HG02884 (cell line): ENCODE results near the gene ECI1.

ENCODE experiments used
- ATAC-seq: cut with Tn5 transposase; IDR thresholded peaks from one replicate; pipeline ENCODE4 v1.9.1; 2021; ENCODE audit warnings: mild to moderate bottlenecking, moderate library complexity; ENCODE audit not compliant: unreplicated experiment

The ECI1 gene

GRCh38 chr16:2235234-2235651, 16.1 kb downstream of the ECI1 start:
- ATAC-seq, result no peak

GRCh38 chr16:2234813-2235170, 16.6 kb downstream of the ECI1 start:
- no peak for ATAC-seq

GRCh38 chr16:2233872-2234812, 17.2 kb downstream of the ECI1 start:
- ATAC-seq, result no peak

- no peak for ATAC-seq
Observed at GRCh38 chr16:2233046-2233775, 18.2 kb downstream of the ECI1 start.

- ATAC-seq, result no peak
Observed at GRCh38 chr16:2232094-2232990, 19.0 kb downstream of the ECI1 start.

- ATAC-seq, result no peak
Observed at GRCh38 chr16:2231016-2231931, 20.1 kb downstream of the ECI1 start.

GRCh38 chr16:2230376-2230775, 21.0 kb downstream of the ECI1 start:
- ATAC-seq, result no peak

- ATAC-seq, result no peak
Observed at GRCh38 chr16:2229632-2230250, 21.6 kb downstream of the ECI1 start.

- no peak for ATAC-seq
Observed at GRCh38 chr16:2229091-2229490, 22.3 kb downstream of the ECI1 start.

GRCh38 chr16:2228161-2228824, 23.1 kb downstream of the ECI1 start:
- ATAC-seq, result no peak

GRCh38 chr16:2226918-2227317, 24.5 kb downstream of the ECI1 start:
- ATAC-seq, result no peak

- no peak for ATAC-seq
Observed at GRCh38 chr16:2226245-2226793, 25.1 kb downstream of the ECI1 start.

- ATAC-seq, result peak; percentile 20
Observed at GRCh38 chr16:2223942-2224486, 27.4 kb downstream of the ECI1 start.

GRCh38 chr16:2223221-2223941, 28.0 kb downstream of the ECI1 start, which contains the start of gene E4F1:
TSS of gene E4F1 (plus strand) at chr16:2223591. CDS start at chr16:2223614, 23 bp downstream.
- ATAC-seq, result peak; percentile 91

- no peak for ATAC-seq
Observed at GRCh38 chr16:2216330-2216729, 35.1 kb downstream of the ECI1 start.

GRCh38 chr16:2214719-2214968, 36.7 kb downstream of the ECI1 start, which contains the start of gene PGP:
TSS of gene PGP (minus strand) at chr16:2214840. CDS start at chr16:2214777, 63 bp downstream.
- ATAC-seq, result no peak

GRCh38 chr16:2213817-2214718, 37.3 kb downstream of the ECI1 start:
- ATAC-seq, result peak; percentile 12
